ENCODE measurements around the gene TOP2B. TPM values are rescaled to one million over a fixed set of nuclear protein-coding genes. Genes with fewer than 3 reads are reported as not detected.
A peak's percentile ranks its signal among the peaks of the same experiment; 100 is the strongest.

TOP2B gene
- total and polyA plus RNA-seq, 8 donors, result 35.6 to 266 (median 61.9) TPM

- 0 to 1% (median 0%) methylated on average over 21 to 115 of the region's 115 CpGs for WGBS, 5 donors
- intact Hi-C loops (cut with DNase I; ENCODE audit: low total_unique reads), result loop anchor here (5.0 kb wide), 1 partner anchor 118 kb away; the partner anchor contains the start of gene NGLY1
- Histone ChIP-seq H3K4me3 (peak overlapping the region; percentile 65 to 86 (median 84)), H3K27ac (peak overlapping the region; percentile 96 to 100 (median 99)), H3K9me3 (no peaks in the 10 kb centered on the region), H3K36me3 (no peaks in the 10 kb centered on the region), H3K27me3 (no peaks in the 10 kb centered on the region), H3K4me1 (peaks cover 23 to 53% (median 38%) of the 10 kb centered on the region in 4 donors)
- TF ChIP-seq POLR2AphosphoS5 (IDR thresholded peaks at IDR 0.05) (peak in 2 of 3 donors; percentile 36 to 43), POLR2A (IDR thresholded peaks at IDR 0.05) (no peak)
- peak; percentile 68 to 88 for DNase-seq
Measured at GRCh38 chr3:25663869-25664811, 567 bp downstream of the TOP2B start.

- H3K27ac ChIP-seq, result peak overlapping the region; percentile 96 to 100 (median 99)
- 0 to 1% (median 0%) methylated on average over 15 of the region's 15 CpGs for WGBS, 5 donors
- H3K4me3 ChIP-seq, result peak overlapping the region; percentile 65 to 86 (median 84)
- H3K9me3 ChIP-seq, result no peaks in the 10 kb centered on the region
- no peak for TF ChIP-seq EP300 (IDR thresholded peaks at IDR 0.05)
- no peak for TF ChIP-seq POLR2A (IDR thresholded peaks at IDR 0.05)
- no peak for TF ChIP-seq CTCF (IDR thresholded peaks at IDR 0.05)
- TF ChIP-seq POLR2AphosphoS5 (IDR thresholded peaks at IDR 0.05), result no peak
- H3K27me3 ChIP-seq, result no peaks in the 10 kb centered on the region
- peak in 1 of 2 donors; percentile 74 for DNase-seq
- H3K36me3 ChIP-seq, result no peaks in the 10 kb centered on the region
- intact Hi-C loops (cut with DNase I; ENCODE audit: low total_unique reads), result loop anchor here (5.0 kb wide), 1 partner anchor 119 kb away; the partner anchor contains the start of gene NGLY1
- H3K4me1 ChIP-seq, result peaks cover 23 to 60% (median 42%) of the 10 kb centered on the region in 4 donors
Measured at GRCh38 chr3:25663347-25663868, 1.3 kb downstream of the TOP2B start.

DNA sequence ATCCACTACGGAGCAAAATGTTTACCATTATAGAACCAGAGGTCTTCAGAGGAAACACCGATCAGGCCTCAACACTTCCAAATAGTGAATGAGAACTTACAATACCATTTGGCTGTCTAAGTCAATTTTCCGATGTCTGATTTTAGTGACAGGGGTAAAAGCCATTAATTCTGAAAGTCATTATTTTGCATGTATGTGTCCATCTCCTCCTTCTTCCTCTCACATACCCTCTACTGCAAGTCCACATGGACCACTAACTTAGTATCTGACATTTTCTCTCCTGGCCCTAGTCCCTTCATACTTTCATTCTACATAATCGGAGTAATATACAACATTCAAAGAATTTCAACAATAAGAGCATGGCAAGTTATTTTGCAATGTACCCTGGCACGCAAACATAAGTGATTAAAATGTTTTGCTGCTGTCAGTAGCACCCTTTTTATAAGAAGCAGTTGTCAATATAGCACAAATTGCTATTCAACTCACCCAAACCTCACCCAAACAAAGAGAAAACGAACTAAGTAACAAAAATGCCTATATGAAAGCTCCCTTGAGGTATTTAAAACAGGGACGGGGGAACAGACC, 1.9 kb downstream of the TOP2B start:
- Histone ChIP-seq H3K4me3 (peak overlapping the region; percentile 65 to 86 (median 84)), H3K36me3 (no peaks in the 10 kb centered on the region), H3K4me1 (peaks cover 23 to 65% (median 42%) of the 10 kb centered on the region in 4 donors), H3K27me3 (no peaks in the 10 kb centered on the region), H3K27ac (peak overlapping the region in 4 of 5 donors; percentile 96 to 100 (median 98)), H3K9me3 (no peaks in the 10 kb centered on the region)
- 7 to 11% (median 10%) methylated on average over 7 of the region's 7 CpGs for WGBS, 5 donors
- TF ChIP-seq POLR2A (IDR thresholded peaks at IDR 0.05), result no peak
- TF ChIP-seq CTCF (IDR thresholded peaks at IDR 0.05), result no peak
- TF ChIP-seq EP300 (IDR thresholded peaks at IDR 0.05), result no peak
- no peak for TF ChIP-seq POLR2AphosphoS5 (IDR thresholded peaks at IDR 0.05)
- DNase-seq, result no peak
- intact Hi-C loops (cut with DNase I; ENCODE audit: low total_unique reads), result loop anchor here (5.0 kb wide), 1 partner anchor 119 kb away; the partner anchor contains the start of gene NGLY1

- Histone ChIP-seq H3K4me1 (peaks cover 23 to 73% (median 45%) of the 10 kb centered on the region in 4 donors), H3K4me3 (peak overlapping the region in 3 of 4 donors; percentile 65 to 86 (median 83)), H3K27me3 (no peaks in the 10 kb centered on the region), H3K27ac (peak overlapping the region in 3 of 5 donors; percentile 97 to 100 (median 99)), H3K9me3 (no peaks in the 10 kb centered on the region), H3K36me3 (no peaks in the 10 kb centered on the region)
- intact Hi-C loops (cut with DNase I; ENCODE audit: low total_unique reads), result loop anchor here (5.0 kb wide), 1 partner anchor 120 kb away; the partner anchor contains the start of gene NGLY1
- DNase-seq, result peak in 1 of 2 donors; percentile 47
- WGBS, 5 donors, result 11 to 15% (median 13%) methylated on average over 4 of the region's 4 CpGs
- no peak for TF ChIP-seq POLR2A (IDR thresholded peaks at IDR 0.05)
- TF ChIP-seq POLR2AphosphoS5 (IDR thresholded peaks at IDR 0.05), result no peak
- no peak for TF ChIP-seq EP300 (IDR thresholded peaks at IDR 0.05)
Measured at GRCh38 chr3:25661694-25662437, 2.8 kb downstream of the TOP2B start.

Measured in stomach (tissue), 9 donors.